Suprapubic skin (tissue), 4 donors: ENCODE results near the gene DDR1. TPM values are rescaled to one million over a fixed set of nuclear protein-coding genes. Genes with fewer than 3 reads are reported as not detected.

ENCODE experiments used
- DNase-seq, 2 donors: peaks; one replicate each; pipeline ENCODE4 v3.0.0-alpha.2; 2019; ENCODE audit warnings: low spot score in 2 of 2
- H3K27ac ChIP-seq: fragments of 200-600 bp; sonication (generic); one replicate; pipeline ENCODE4 v1.5.1; 2019
- H3K27me3 ChIP-seq: fragments of 200-600 bp; sonication (generic); one replicate; pipeline ENCODE4 v1.5.1; 2019
- H3K36me3 ChIP-seq: fragments of 200-600 bp; sonication (generic); one replicate; pipeline ENCODE4 v1.5.1; 2019
- H3K4me1 ChIP-seq: fragments of 200-600 bp; sonication (generic); one replicate; pipeline ENCODE4 v1.5.1; 2019
- H3K4me3 ChIP-seq: fragments of 200-600 bp; sonication (generic); one replicate; pipeline ENCODE4 v1.5.1; 2019; ENCODE audit warnings: mild to moderate bottlenecking
- H3K9me3 ChIP-seq: fragments of 200-600 bp; sonication (generic); one replicate; pipeline ENCODE4 v1.5.1; 2019
- CTCF ChIP-seq, 2 donors: fragments of 200-600 bp in 1 of 2; fragments of 450-650 bp in 1 of 2; sonication (generic) in 1 of 2; IDR thresholded peaks; one replicate each; pipeline ENCODE4 v1.5.1; 2016 to 2019; ENCODE audit warnings: antibody characterized with exemption in 2 of 2, mild to moderate bottlenecking in 1 of 2, moderate library complexity in 1 of 2
- EP300 ChIP-seq: sonication (generic); formaldehyde crosslinking; IDR thresholded peaks from one replicate; pipeline ENCODE4 v1.6.1; 2017; ENCODE audit warnings: antibody characterized with exemption
- POLR2A ChIP-seq, 2 donors: fragments of 450-650 bp; IDR thresholded peaks; one replicate each; pipeline ENCODE4 v1.6.1; 2017; ENCODE audit warnings: antibody characterized with exemption in 2 of 2, mild to moderate bottlenecking in 2 of 2, moderate library complexity in 2 of 2
- POLR2AphosphoS5 ChIP-seq, 3 donors: sonication (generic); formaldehyde crosslinking; IDR thresholded peaks; one replicate each; pipeline ENCODE4 v1.6.1; 2017; ENCODE audit warnings: antibody characterized with exemption in 3 of 3
- whole genome bisulfite sequencing: methylation state at CpG from one replicate; pipeline ENCODE4 v1.1.5; 2018; 5-methylcytosine and 5-hydroxymethylcytosine counted together
- total RNA-seq, 4 donors: library from RNA; depleted of rRNA; stranded (reverse); fragments of >200 nt; gene quantifications; one replicate each; pipeline ENCODE4 v1.1.0, GENCODE V29; 2016

Gene DDR1
- total RNA-seq, 4 donors from 2014 or later, result 161 to 210 (median 188) TPM

GRCh38 chr6:30841644-30842504 is 42.4 kb upstream of the DDR1 start:
- Histone ChIP-seq H3K27ac (no peak overlapping the region), H3K27me3 (no peaks in the 10 kb centered on the region), H3K9me3 (no peaks in the 10 kb centered on the region), H3K4me1 (peaks cover 29% of the 10 kb centered on the region), H3K4me3 (no peak overlapping the region), H3K36me3 (no peaks in the 10 kb centered on the region)
- no peak for TF ChIP-seq POLR2A (IDR thresholded peaks at IDR 0.05)
- no peak for TF ChIP-seq CTCF (IDR thresholded peaks at IDR 0.05)
- no peak for TF ChIP-seq EP300
- no peak for TF ChIP-seq POLR2AphosphoS5 (IDR thresholded peaks at IDR 0.05)
- 82% methylated on average over 6 of the region's 6 CpGs for WGBS
- no peak for DNase-seq

GRCh38 chr6:30842754-30843610 is 41.3 kb upstream of the DDR1 start:
- Histone ChIP-seq H3K9me3 (no peaks in the 10 kb centered on the region), H3K4me3 (no peak overlapping the region), H3K27me3 (no peaks in the 10 kb centered on the region), H3K36me3 (no peaks in the 10 kb centered on the region), H3K4me1 (peaks cover 38% of the 10 kb centered on the region), H3K27ac (no peak overlapping the region)
- TF ChIP-seq POLR2A (IDR thresholded peaks at IDR 0.05) (no peak), EP300 (no peak), CTCF (IDR thresholded peaks at IDR 0.05) (no peak), POLR2AphosphoS5 (IDR thresholded peaks at IDR 0.05) (no peak)
- 84% methylated on average over 12 of the region's 12 CpGs for WGBS
- DNase-seq, result no peak

GRCh38 chr6:30843611-30843998 is 40.7 kb upstream of the DDR1 start:
- Histone ChIP-seq H3K4me1 (peaks cover 43% of the 10 kb centered on the region), H3K27ac (no peak overlapping the region), H3K9me3 (no peaks in the 10 kb centered on the region), H3K36me3 (no peaks in the 10 kb centered on the region), H3K27me3 (no peaks in the 10 kb centered on the region), H3K4me3 (no peak overlapping the region)
- TF ChIP-seq POLR2AphosphoS5 (IDR thresholded peaks at IDR 0.05), result no peak
- no peak for TF ChIP-seq CTCF (IDR thresholded peaks at IDR 0.05)
- no peak for TF ChIP-seq POLR2A (IDR thresholded peaks at IDR 0.05)
- TF ChIP-seq EP300, result no peak
- no peak for DNase-seq
- 34% methylated on average over 3 of the region's 3 CpGs for WGBS

- no peak for DNase-seq
- peaks cover 43% of the 10 kb centered on the region for H3K4me1 ChIP-seq
- H3K27ac ChIP-seq, result no peak overlapping the region
- WGBS, result 68% methylated on average over 3 of the region's 3 CpGs
- H3K9me3 ChIP-seq, result no peaks in the 10 kb centered on the region
- H3K27me3 ChIP-seq, result no peaks in the 10 kb centered on the region
- no peaks in the 10 kb centered on the region for H3K36me3 ChIP-seq
- no peak overlapping the region for H3K4me3 ChIP-seq
- TF ChIP-seq EP300 (no peak), CTCF (IDR thresholded peaks at IDR 0.05) (no peak), POLR2AphosphoS5 (IDR thresholded peaks at IDR 0.05) (no peak), POLR2A (IDR thresholded peaks at IDR 0.05) (no peak)
These were observed 40.2 kb upstream of the DDR1 start for GRCh38 chr6:30844118-30844535.

- Histone ChIP-seq H3K27me3 (no peaks in the 10 kb centered on the region), H3K4me1 (peaks cover 37% of the 10 kb centered on the region)
- 79% methylated on average over 8 of the region's 8 CpGs for WGBS
These were observed 39.1 kb upstream of the DDR1 start for GRCh38 chr6:30845183-30845582.

More at GRCh38 chr6:30845183-30845582, 39.1 kb upstream of the DDR1 start:
- TF ChIP-seq POLR2AphosphoS5 (IDR thresholded peaks at IDR 0.05) (no peak), EP300 (no peak), CTCF (IDR thresholded peaks at IDR 0.05) (no peak), POLR2A (IDR thresholded peaks at IDR 0.05) (no peak)
- no peaks in the 10 kb centered on the region for H3K36me3 ChIP-seq
- H3K4me3 ChIP-seq, result no peak overlapping the region
- no peak for DNase-seq
- H3K9me3 ChIP-seq, result no peaks in the 10 kb centered on the region
- H3K27ac ChIP-seq, result no peak overlapping the region
